Liver (tissue), 9 donors: Measurements from ENCODE around the gene AQP6. TPM values are rescaled to one million over a fixed set of nuclear protein-coding genes. Genes with fewer than 3 reads are reported as not detected.

Experiments
- DNase-seq: peaks from one replicate; pipeline ENCODE4 v3.0.0-alpha.2; 2017; ENCODE audit warnings: low spot score
- H3K27ac ChIP-seq, 2 donors: one replicate each; pipeline ENCODE4 v1.7.0; 2013; ENCODE audit warnings: inconsistent platforms in 2 of 2, low read length in 2 of 2, control low read depth in 1 of 2, low read depth in 1 of 2, mild to moderate bottlenecking in 1 of 2
- H3K27me3 ChIP-seq, 4 donors: one replicate each; pipeline versions ENCODE4 v1.6.1 to v1.7.0; 2013; ENCODE audit warnings: low read length in 3 of 4, inconsistent platforms in 1 of 4, mild to moderate bottlenecking in 1 of 4, moderate library complexity in 1 of 4; ENCODE audit not compliant: control insufficient read depth in 4 of 4, insufficient read depth in 4 of 4
- H3K36me3 ChIP-seq, 4 donors: one replicate each; pipeline versions ENCODE4 v1.6.1 to v1.7.0; 2013; ENCODE audit warnings: low read length in 3 of 4, mild to moderate bottlenecking in 3 of 4, low read depth in 1 of 4, moderate library complexity in 1 of 4; ENCODE audit not compliant: control insufficient read depth in 4 of 4, insufficient read depth in 3 of 4
- H3K4me1 ChIP-seq, 4 donors: one replicate each; pipeline versions ENCODE4 v1.6.1 to v1.7.0; 2013; ENCODE audit warnings: low read length in 3 of 4, mild to moderate bottlenecking in 3 of 4, moderate library complexity in 1 of 4; ENCODE audit not compliant: control insufficient read depth in 4 of 4, insufficient read depth in 4 of 4
- H3K4me3 ChIP-seq, 3 donors: one replicate each; pipeline versions ENCODE4 v1.6.1 to v1.7.0; 2013; ENCODE audit warnings: low read length in 3 of 3, control low read depth in 1 of 3, low read depth in 1 of 3, mild to moderate bottlenecking in 1 of 3
- H3K9ac ChIP-seq, 2 donors: one replicate each; pipeline ENCODE4 v1.7.0; 2013; ENCODE audit warnings: low read length in 2 of 2, mild to moderate bottlenecking in 2 of 2, moderate library complexity in 2 of 2, control low read depth in 1 of 2, low read depth in 1 of 2
- H3K9me3 ChIP-seq, 4 donors: one replicate each; pipeline versions ENCODE4 v1.6.1 to v1.7.0; 2013; ENCODE audit warnings: low read length in 3 of 4; ENCODE audit not compliant: control insufficient read depth in 4 of 4
- ATF3 ChIP-seq: IDR thresholded peaks from 2 replicates; pipeline ENCODE4 v1.6.1; 2016; ENCODE audit warnings: antibody characterized with exemption
- CTCF ChIP-seq: fragments of 150-350 bp; IDR thresholded peaks from 2 replicates; pipeline ENCODE4 v1.5.1; 2017; ENCODE audit warnings: improper control_type of control experiment, low read depth, low read length; ENCODE audit not compliant: missing input control
- FOXA1 ChIP-seq: IDR thresholded peaks from 2 replicates; pipeline ENCODE4 v1.6.1; 2016; ENCODE audit warnings: antibody characterized with exemption
- GABPA ChIP-seq, 2 donors: IDR thresholded peaks in 1 of 2; conservative IDR thresholded peaks in 1 of 2; 2 replicates each; pipeline ENCODE4 v1.6.1; 2016; ENCODE audit warnings: antibody characterized with exemption in 2 of 2, mild to moderate bottlenecking in 1 of 2, moderate library complexity in 1 of 2
- HNF4G ChIP-seq: IDR thresholded peaks from 2 replicates; pipeline ENCODE4 v1.6.1; 2016; ENCODE audit warnings: antibody characterized with exemption
- JUND ChIP-seq, 2 donors: IDR thresholded peaks; 2 replicates each; pipeline ENCODE4 v1.6.1; 2016; ENCODE audit warnings: antibody characterized with exemption in 2 of 2
- MAX ChIP-seq: IDR thresholded peaks from 2 replicates; pipeline ENCODE4 v1.6.1; 2016; ENCODE audit warnings: antibody characterized with exemption
- NR2F2 ChIP-seq: IDR thresholded peaks from 2 replicates; pipeline ENCODE4 v1.6.1; 2016; ENCODE audit warnings: antibody characterized with exemption
- RAD21 ChIP-seq, 2 donors: IDR thresholded peaks; 2 replicates each; pipeline ENCODE4 v1.6.1; 2016; ENCODE audit warnings: antibody characterized with exemption in 2 of 2, mild to moderate bottlenecking in 2 of 2
- REST ChIP-seq: IDR thresholded peaks from 2 replicates; pipeline ENCODE4 v1.6.1; 2016; ENCODE audit warnings: antibody characterized with exemption, mild to moderate bottlenecking
- SP1 ChIP-seq: IDR thresholded peaks from 2 replicates; pipeline ENCODE4 v1.6.1; 2018; ENCODE audit warnings: antibody characterized with exemption, mild to moderate bottlenecking
- TAF1 ChIP-seq: conservative IDR thresholded peaks from 2 replicates; pipeline ENCODE4 v1.6.1; 2016; ENCODE audit warnings: antibody characterized with exemption, mild to moderate bottlenecking
- ZBTB33 ChIP-seq: IDR thresholded peaks from 2 replicates; pipeline ENCODE4 v1.6.1; 2016; ENCODE audit warnings: antibody characterized with exemption
- WGBS: extraction: QIAGEN DNeasy Blood & Tissue Kit; methylation state at CpG from one replicate; pipeline ENCODE4 v1.1.7; 2013; 5-methylcytosine and 5-hydroxymethylcytosine counted together
- polyA plus RNA-seq, 2 donors: library from polyadenylated mRNA; stranded (reverse) in 1 of 2; unstranded in 1 of 2; fragments of 200-250 nt in 1 of 2; fragments of >200 nt in 1 of 2; fragmentation: Nextera tagmentation in 1 of 2; extraction: Ambion mirVana in 1 of 2; gene quantifications; one replicate each; pipeline versions ENCODE4 v1.2.1 to v1.2.3, GENCODE V29; 2013 to 2015
- total RNA-seq, 2 donors: library from RNA; depleted of rRNA; stranded (reverse); fragments of >200 nt; gene quantifications; one replicate each; pipeline ENCODE4 v1.2.3, GENCODE V29; 2014
- donor health status: healthy.
- donor health status: healthy.
- donor health status: healthy.
- donor health status: healthy.
- donor health status: healthy.

Gene AQP6
- total and polyA plus RNA-seq, 4 donors: 0.05 to 0.11 TPM; not detected in 2

GRCh38 chr12:50024227-50024626, 51.5 kb downstream of the AQP6 start:
- Histone ChIP-seq H3K36me3 (no peaks in the 10 kb centered on the region), H3K27ac (no peak overlapping the region), H3K4me3 (peak overlapping the region in 1 of 3 donors; percentile 81), H3K4me1 (peaks cover 0 to 7% (median 5%) of the 10 kb centered on the region in 4 donors), H3K9ac (peak overlapping the region in 1 of 2 donors; percentile 53), H3K27me3 (no peaks in the 10 kb centered on the region), H3K9me3 (no peaks in the 10 kb centered on the region)
- DNase-seq: no peak
- TF ChIP-seq SP1 (no peak), REST (no peak), RAD21 (IDR thresholded peaks at IDR 0.05) (no peak), NR2F2 (no peak), MAX (no peak), CTCF (no peak), GABPA (IDR thresholded peaks at IDR 0.05 in 1 of 2, conservative IDR thresholded peaks at IDR 0.05 in 1 of 2) (no peak), TAF1 (no peak), ATF3 (no peak), JUND (IDR thresholded peaks at IDR 0.05) (no peak), HNF4G (no peak), FOXA1 (no peak)
- WGBS: 80% methylated on average over 8 of the region's 8 CpGs

GRCh38 chr12:50024805-50025186, 52.0 kb downstream of the AQP6 start:
- Histone ChIP-seq H3K4me3 (peak overlapping the region; percentile 76 to 93 (median 81)), H3K27me3 (no peaks in the 10 kb centered on the region), H3K4me1 (peaks cover 0 to 7% (median 5%) of the 10 kb centered on the region in 4 donors), H3K9me3 (no peaks in the 10 kb centered on the region), H3K27ac (no peak overlapping the region), H3K36me3 (no peaks in the 10 kb centered on the region), H3K9ac (peak overlapping the region; percentile 53 to 68)
- TF ChIP-seq TAF1 (no peak), JUND (IDR thresholded peaks at IDR 0.05) (no peak), ATF3 (no peak), REST (no peak), ZBTB33 (no peak), RAD21 (IDR thresholded peaks at IDR 0.05) (no peak), CTCF (no peak)
- no peak for DNase-seq
- 3% methylated on average over 16 of the region's 16 CpGs for WGBS
